ENCODE measurements around the gene RNASE8.
"Not testable (repeated sequence)": the region's sequence is repeated elsewhere in the genome, so short reads cannot be mapped to it uniquely, and the experiment has no call there.

The RNASE8 gene

GRCh38 chr14:21026988-21027315, 30.7 kb upstream of the RNASE8 start:
- in situ Hi-C loops (cut with HindIII; ENCODE audit: low sequenced_read_pairs): no loop called here

GRCh38 chr14:21029917-21030316, 27.7 kb upstream of the RNASE8 start, which contains the start of gene TPPP2:
TPPP2 (plus strand) TSS chr14:21030217; CDS start chr14:21030582, 365 bp downstream.
- in situ Hi-C loops (cut with HindIII; ENCODE audit: low sequenced_read_pairs): no loop called here

GRCh38 chr14:21030531-21030930, 27.1 kb upstream of the RNASE8 start:
- in situ Hi-C loops (cut with HindIII; ENCODE audit: low sequenced_read_pairs): no loop called here

GRCh38 chr14:21032326-21033132, 25.1 kb upstream of the RNASE8 start:
- in situ Hi-C loops (cut with HindIII; ENCODE audit: low sequenced_read_pairs): no loop called here

GRCh38 chr14:21033133-21033698, 24.4 kb upstream of the RNASE8 start:
- in situ Hi-C loops (cut with HindIII; ENCODE audit: low sequenced_read_pairs): no loop called here

- in situ Hi-C loops (cut with HindIII; ENCODE audit: low sequenced_read_pairs): no loop called here
Observed at GRCh38 chr14:21034707-21035106, 22.9 kb upstream of the RNASE8 start, which contains the start of gene RNASE13. RNASE13 (minus strand) TSS chr14:21034807; CDS start chr14:21034288, 519 bp downstream.

- in situ Hi-C loops (cut with HindIII; ENCODE audit: low sequenced_read_pairs): no loop called here
Observed at GRCh38 chr14:21036751-21037150, 20.9 kb upstream of the RNASE8 start.

GRCh38 chr14:21037156-21037555, 20.5 kb upstream of the RNASE8 start:
- in situ Hi-C loops (cut with HindIII; ENCODE audit: low sequenced_read_pairs): no loop called here

GRCh38 chr14:21038441-21039422, 18.9 kb upstream of the RNASE8 start:
- in situ Hi-C loops (cut with HindIII; ENCODE audit: low sequenced_read_pairs): no loop called here

- in situ Hi-C loops (cut with HindIII; ENCODE audit: low sequenced_read_pairs): no loop called here
Observed at GRCh38 chr14:21039585-21040369, 17.8 kb upstream of the RNASE8 start.

GRCh38 chr14:21040370-21040925, 17.2 kb upstream of the RNASE8 start:
- in situ Hi-C loops (cut with HindIII; ENCODE audit: low sequenced_read_pairs): no loop called here

- in situ Hi-C loops (cut with HindIII; ENCODE audit: low sequenced_read_pairs): not testable (repeated sequence)
Observed at GRCh38 chr14:21040941-21041340, 16.7 kb upstream of the RNASE8 start.

GRCh38 chr14:21041676-21042433, 15.8 kb upstream of the RNASE8 start, which contains the start of gene RNASE7:
RNASE7 (plus strand) TSS chr14:21042362; CDS start chr14:21042993, 631 bp downstream.
- in situ Hi-C loops (cut with HindIII; ENCODE audit: low sequenced_read_pairs): no loop called here

- in situ Hi-C loops (cut with HindIII; ENCODE audit: low sequenced_read_pairs): no loop called here
Observed at GRCh38 chr14:21042918-21043317, 14.7 kb upstream of the RNASE8 start.

- in situ Hi-C loops (cut with HindIII; ENCODE audit: low sequenced_read_pairs): no loop called here
Observed at GRCh38 chr14:21043387-21043973, 14.1 kb upstream of the RNASE8 start.

GRCh38 chr14:21043974-21044618, 13.5 kb upstream of the RNASE8 start:
- in situ Hi-C loops (cut with HindIII; ENCODE audit: low sequenced_read_pairs): no loop called here

GRCh38 chr14:21047378-21047781, 10.2 kb upstream of the RNASE8 start:
- in situ Hi-C loops (cut with HindIII; ENCODE audit: low sequenced_read_pairs): no loop called here

GRCh38 chr14:21048638-21049037, 9.0 kb upstream of the RNASE8 start:
- in situ Hi-C loops (cut with HindIII; ENCODE audit: low sequenced_read_pairs): no loop called here
